Sigmoid colon (tissue), 3 donors: Measurements from ENCODE around the gene KLHL10.

Experiments
- POLR2A ChIP-seq, 2 donors: fragments of 450-650 bp; IDR thresholded peaks; one replicate each; pipeline ENCODE4 v1.6.1; 2016; ENCODE audit warnings: antibody characterized with exemption in 2 of 2, mild to moderate bottlenecking in 2 of 2, moderate library complexity in 2 of 2
- TF ChIP-seq, protein P1 (sequence below), 4 experiments: fragments of 450-650 bp in 3 of 4; fragments of 200-600 bp in 1 of 4; IDR thresholded peaks; one replicate each; pipeline ENCODE4 v1.5.1; 2016 to 2019; ENCODE audit warnings: antibody characterized with exemption in 4 of 4, mild to moderate bottlenecking in 3 of 4, moderate library complexity in 2 of 4

DNA sequence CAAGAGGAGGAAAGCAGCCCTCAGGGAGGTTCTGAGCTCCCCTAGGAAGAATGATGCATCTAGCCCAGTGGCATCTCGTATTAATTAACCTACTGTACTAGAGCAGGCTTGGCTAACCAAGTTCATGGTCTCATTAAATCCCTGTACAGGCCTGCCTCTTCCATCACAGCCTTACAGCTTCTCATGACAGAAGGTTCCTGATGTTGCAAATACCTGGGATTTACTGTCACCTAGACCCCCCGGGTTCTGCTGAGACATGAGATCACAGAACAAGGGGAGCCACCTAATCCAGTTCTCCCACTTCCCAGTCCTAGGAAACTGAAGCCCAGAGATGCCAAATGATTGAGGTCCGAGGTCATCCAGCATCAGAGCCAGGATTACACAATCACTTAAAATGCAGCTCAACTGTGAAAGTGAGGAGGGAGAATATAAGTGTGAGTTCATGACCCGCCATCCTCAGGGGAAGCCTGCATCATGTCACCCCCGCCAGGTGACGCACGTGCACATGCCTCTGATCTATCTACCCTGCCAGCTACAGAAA lies 57.2 kb downstream of the KLHL10 start:
- TF ChIP-seq, protein P1, sequence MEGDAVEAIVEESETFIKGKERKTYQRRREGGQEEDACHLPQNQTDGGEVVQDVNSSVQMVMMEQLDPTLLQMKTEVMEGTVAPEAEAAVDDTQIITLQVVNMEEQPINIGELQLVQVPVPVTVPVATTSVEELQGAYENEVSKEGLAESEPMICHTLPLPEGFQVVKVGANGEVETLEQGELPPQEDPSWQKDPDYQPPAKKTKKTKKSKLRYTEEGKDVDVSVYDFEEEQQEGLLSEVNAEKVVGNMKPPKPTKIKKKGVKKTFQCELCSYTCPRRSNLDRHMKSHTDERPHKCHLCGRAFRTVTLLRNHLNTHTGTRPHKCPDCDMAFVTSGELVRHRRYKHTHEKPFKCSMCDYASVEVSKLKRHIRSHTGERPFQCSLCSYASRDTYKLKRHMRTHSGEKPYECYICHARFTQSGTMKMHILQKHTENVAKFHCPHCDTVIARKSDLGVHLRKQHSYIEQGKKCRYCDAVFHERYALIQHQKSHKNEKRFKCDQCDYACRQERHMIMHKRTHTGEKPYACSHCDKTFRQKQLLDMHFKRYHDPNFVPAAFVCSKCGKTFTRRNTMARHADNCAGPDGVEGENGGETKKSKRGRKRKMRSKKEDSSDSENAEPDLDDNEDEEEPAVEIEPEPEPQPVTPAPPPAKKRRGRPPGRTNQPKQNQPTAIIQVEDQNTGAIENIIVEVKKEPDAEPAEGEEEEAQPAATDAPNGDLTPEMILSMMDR (IDR thresholded peaks at IDR 0.05): no peak
- no peak for TF ChIP-seq POLR2A (IDR thresholded peaks at IDR 0.05)
